Measurements from ENCODE around the gene WDR86. TPM values are rescaled to one million over a fixed set of nuclear protein-coding genes. Genes with fewer than 3 reads are reported as not detected.

The WDR86 gene
- total RNA-seq, 2 donors from 2014 or later = 0.45 TPM; not detected in 1

GRCh38 chr7:151448261-151449252 lies 38.7 kb upstream of the WDR86 start:
- Mint-ChIP-seq H3K4me3 (peak overlapping the region; percentile 72), H3K27ac (no peak overlapping the region), H3K4me1 (peaks cover 4% of the 10 kb centered on the region), H3K36me3 (ENCODE audit: low read depth) (no peaks in the 10 kb centered on the region), H3K9me3 (no peaks in the 10 kb centered on the region), H3K27me3 (no peaks in the 10 kb centered on the region)
- peak; percentile 76 for ATAC-seq (replicated peaks)

GRCh38 chr7:151447901-151448260 lies 38.0 kb upstream of the WDR86 start:
- no peaks in the 10 kb centered on the region for H3K9me3 Mint-ChIP-seq

GRCh38 chr7:151447312-151447711 lies 37.5 kb upstream of the WDR86 start:
- no peak for ATAC-seq (replicated peaks)
- Mint-ChIP-seq H3K36me3 (ENCODE audit: low read depth) (no peaks in the 10 kb centered on the region), H3K4me1 (peaks cover 12% of the 10 kb centered on the region), H3K9me3 (no peaks in the 10 kb centered on the region), H3K27me3 (no peaks in the 10 kb centered on the region), H3K4me3 (peak overlapping the region; percentile 72), H3K27ac (no peak overlapping the region)

More at GRCh38 chr7:151447901-151448260, 38.0 kb upstream of the WDR86 start:
- no peak for ATAC-seq (replicated peaks)
- Mint-ChIP-seq H3K4me1 (peaks cover 9% of the 10 kb centered on the region), H3K36me3 (ENCODE audit: low read depth) (no peaks in the 10 kb centered on the region), H3K4me3 (peak overlapping the region; percentile 72), H3K27ac (no peak overlapping the region), H3K27me3 (no peaks in the 10 kb centered on the region)

- Mint-ChIP-seq H3K4me1 (peaks cover 19% of the 10 kb centered on the region), H3K9me3 (no peaks in the 10 kb centered on the region), H3K27me3 (no peaks in the 10 kb centered on the region), H3K4me3 (no peak overlapping the region), H3K27ac (no peak overlapping the region), H3K36me3 (ENCODE audit: low read depth) (no peaks in the 10 kb centered on the region)
- no peak for ATAC-seq (replicated peaks)
These were observed 36.6 kb upstream of the WDR86 start for GRCh38 chr7:151446412-151446811.

GRCh38 chr7:151444632-151445031 lies 34.8 kb upstream of the WDR86 start:
- Mint-ChIP-seq H3K27ac (no peak overlapping the region), H3K4me1 (peaks cover 25% of the 10 kb centered on the region), H3K9me3 (no peaks in the 10 kb centered on the region), H3K4me3 (no peak overlapping the region), H3K27me3 (no peaks in the 10 kb centered on the region), H3K36me3 (ENCODE audit: low read depth) (no peaks in the 10 kb centered on the region)
- peak; percentile 61 for ATAC-seq (replicated peaks)

- H3K27me3 Mint-ChIP-seq = no peaks in the 10 kb centered on the region
- no peak for ATAC-seq (replicated peaks)
- no peaks in the 10 kb centered on the region for H3K36me3 Mint-ChIP-seq (ENCODE audit: low read depth)
- H3K9me3 Mint-ChIP-seq = no peaks in the 10 kb centered on the region
- no peak overlapping the region for H3K4me3 Mint-ChIP-seq
- peak overlapping the region; percentile 32 for H3K27ac Mint-ChIP-seq
- peaks cover 25% of the 10 kb centered on the region for H3K4me1 Mint-ChIP-seq
These were observed 33.1 kb upstream of the WDR86 start for GRCh38 chr7:151442776-151443496.

- H3K36me3 Mint-ChIP-seq (ENCODE audit: low read depth) = no peaks in the 10 kb centered on the region
- H3K4me1 Mint-ChIP-seq = peaks cover 25% of the 10 kb centered on the region
- ATAC-seq (replicated peaks) = peak; percentile 11
- no peaks in the 10 kb centered on the region for H3K9me3 Mint-ChIP-seq
- H3K27ac Mint-ChIP-seq = peak overlapping the region; percentile 64
- no peaks in the 10 kb centered on the region for H3K27me3 Mint-ChIP-seq
- peak overlapping the region; percentile 68 for H3K4me3 Mint-ChIP-seq
These were observed 31.1 kb upstream of the WDR86 start for GRCh38 chr7:151440799-151441445.

GRCh38 chr7:151439855-151440798 lies 30.3 kb upstream of the WDR86 start, which contains the start of gene CRYGN:
TSS of gene CRYGN (minus strand) at chr7:151440141. CDS start at chr7:151439917, 224 bp downstream.
- no peaks in the 10 kb centered on the region for H3K9me3 Mint-ChIP-seq
- H3K27me3 Mint-ChIP-seq = no peaks in the 10 kb centered on the region
- peaks cover 25% of the 10 kb centered on the region for H3K4me1 Mint-ChIP-seq
- H3K27ac Mint-ChIP-seq = peak within 1 kb of the TSS; percentile 64
- ATAC-seq (replicated peaks) = peak; percentile 51
- H3K4me3 Mint-ChIP-seq = peak within 1 kb of the TSS; percentile 68
- H3K36me3 Mint-ChIP-seq (ENCODE audit: low read depth) = no peaks in the 10 kb centered on the region

- Mint-ChIP-seq H3K4me3 (peak overlapping the region; percentile 68), H3K36me3 (ENCODE audit: low read depth) (no peaks in the 10 kb centered on the region), H3K9me3 (no peaks in the 10 kb centered on the region), H3K27ac (no peak overlapping the region), H3K27me3 (no peaks in the 10 kb centered on the region), H3K4me1 (peaks cover 25% of the 10 kb centered on the region)
- no peak for ATAC-seq (replicated peaks)
These were observed 29.2 kb upstream of the WDR86 start for GRCh38 chr7:151438864-151439601.

- Mint-ChIP-seq H3K27ac (no peak overlapping the region), H3K4me1 (peaks cover 23% of the 10 kb centered on the region), H3K9me3 (no peaks in the 10 kb centered on the region)
These were observed 28.2 kb upstream of the WDR86 start for GRCh38 chr7:151437866-151438516.

GRCh38 chr7:151437159-151437553 lies 27.3 kb upstream of the WDR86 start:
- no peaks in the 10 kb centered on the region for H3K36me3 Mint-ChIP-seq (ENCODE audit: low read depth)
- peaks cover 23% of the 10 kb centered on the region for H3K4me1 Mint-ChIP-seq
- no peak overlapping the region for H3K4me3 Mint-ChIP-seq
- peak overlapping the region; percentile 31 for H3K27ac Mint-ChIP-seq
- no peaks in the 10 kb centered on the region for H3K27me3 Mint-ChIP-seq
- no peak for ATAC-seq (replicated peaks)
- H3K9me3 Mint-ChIP-seq = no peaks in the 10 kb centered on the region

More at GRCh38 chr7:151437866-151438516, 28.2 kb upstream of the WDR86 start:
- no peaks in the 10 kb centered on the region for H3K27me3 Mint-ChIP-seq
- no peak overlapping the region for H3K4me3 Mint-ChIP-seq
- ATAC-seq (replicated peaks) = no peak
- H3K36me3 Mint-ChIP-seq (ENCODE audit: low read depth) = no peaks in the 10 kb centered on the region

- no peaks in the 10 kb centered on the region for H3K36me3 Mint-ChIP-seq (ENCODE audit: low read depth)
- peaks cover 18% of the 10 kb centered on the region for H3K4me1 Mint-ChIP-seq
- peak overlapping the region; percentile 31 for H3K27ac Mint-ChIP-seq
- no peaks in the 10 kb centered on the region for H3K9me3 Mint-ChIP-seq
- H3K27me3 Mint-ChIP-seq = no peaks in the 10 kb centered on the region
- H3K4me3 Mint-ChIP-seq = no peak overlapping the region
- ATAC-seq (replicated peaks) = no peak
These were observed 26.8 kb upstream of the WDR86 start for GRCh38 chr7:151436446-151437158.
